HG02763 (cell line): ENCODE data around the gene CLPSL2.

Source experiments
- ATAC-seq: cut with Tn5 transposase; IDR thresholded peaks from one replicate; pipeline ENCODE4 v1.9.1; 2021; ENCODE audit warnings: mild to moderate bottlenecking, moderate library complexity; ENCODE audit not compliant: unreplicated experiment

CLPSL2 gene

GRCh38 chr6:35786810-35787209 is 10.4 kb downstream of the CLPSL2 start:
- ATAC-seq: no peak

GRCh38 chr6:35787266-35788218 is 11.1 kb downstream of the CLPSL2 start:
- ATAC-seq: no peak

- ATAC-seq: no peak
These were observed 12.1 kb downstream of the CLPSL2 start for GRCh38 chr6:35788423-35788982.

GRCh38 chr6:35790683-35791082 is 14.3 kb downstream of the CLPSL2 start:
- no peak for ATAC-seq

- ATAC-seq: no peak
These were observed 18.4 kb downstream of the CLPSL2 start for GRCh38 chr6:35794536-35795452.

GRCh38 chr6:35795453-35796071 is 19.2 kb downstream of the CLPSL2 start:
- ATAC-seq: no peak

- ATAC-seq: no peak
These were observed 19.8 kb downstream of the CLPSL2 start for GRCh38 chr6:35796236-35796635.

GRCh38 chr6:35797837-35798526 is 21.6 kb downstream of the CLPSL2 start:
- ATAC-seq: no peak

GRCh38 chr6:35798706-35799105 is 22.3 kb downstream of the CLPSL2 start:
- no peak for ATAC-seq

GRCh38 chr6:35801148-35801547 is 24.8 kb downstream of the CLPSL2 start:
- ATAC-seq: no peak

- no peak for ATAC-seq
These were observed 28.8 kb downstream of the CLPSL2 start, which contains the start of gene LHFPL5 for GRCh38 chr6:35804996-35805736. TSS of gene LHFPL5 (plus strand) at chr6:35805352. CDS start at chr6:35805671, 319 bp downstream.

GRCh38 chr6:35808688-35809087 is 32.3 kb downstream of the CLPSL2 start:
- ATAC-seq: no peak

- ATAC-seq: no peak
These were observed 33.4 kb downstream of the CLPSL2 start for GRCh38 chr6:35809809-35810208.

- ATAC-seq: no peak
These were observed 34.7 kb downstream of the CLPSL2 start for GRCh38 chr6:35810971-35811698.

GRCh38 chr6:35811699-35811995 is 35.2 kb downstream of the CLPSL2 start:
- ATAC-seq: no peak

- ATAC-seq: no peak
These were observed 41.1 kb downstream of the CLPSL2 start for GRCh38 chr6:35817515-35817914.

GRCh38 chr6:35823601-35824000 is 47.2 kb downstream of the CLPSL2 start:
- no peak for ATAC-seq

- no peak for ATAC-seq
These were observed 48.3 kb downstream of the CLPSL2 start for GRCh38 chr6:35824552-35825192.
